Tibial artery (tissue), 4 donors: ENCODE results near the gene SPATA32.
"Not testable (repeated sequence)": the region's sequence is repeated elsewhere in the genome, so short reads cannot be mapped to it uniquely, and the experiment has no call there.

Experiments used
- DNase-seq, 2 donors: peaks; one replicate each; pipeline ENCODE4 v3.0.0-alpha.2; 2019
- H3K27ac ChIP-seq, 2 donors: fragments of 200-600 bp; sonication (generic) in 1 of 2; 1 replicate in 1 of 2; 2 replicates in 1 of 2; pipeline ENCODE4 v1.5.1; 2018 to 2019; ENCODE audit warnings: mild to moderate bottlenecking in 1 of 2
- H3K27me3 ChIP-seq, 2 donors: fragments of 200-600 bp; sonication (generic) in 1 of 2; one replicate each; pipeline versions ENCODE4 v1.5.1 to v1.6.0; 2016 to 2019
- H3K36me3 ChIP-seq, 3 donors: fragments of 200-600 bp; sonication (generic) in 2 of 3; one replicate each; pipeline ENCODE4 v1.5.1; 2016 to 2019; ENCODE audit warnings: mild to moderate bottlenecking in 2 of 3
- H3K4me1 ChIP-seq, 4 donors: fragments of 200-600 bp; sonication (generic) in 2 of 4; 1 replicate in 3 of 4; 2 replicates in 1 of 4; pipeline ENCODE4 v1.5.1; 2016 to 2019
- H3K4me3 ChIP-seq, 2 donors: fragments of 200-600 bp; sonication (generic) in 1 of 2; 1 replicate in 1 of 2; 2 replicates in 1 of 2; pipeline ENCODE4 v1.5.1; 2018 to 2019; ENCODE audit warnings: mild to moderate bottlenecking in 2 of 2
- H3K9me3 ChIP-seq, 3 donors: fragments of 200-600 bp; sonication (generic) in 1 of 3; one replicate each; pipeline ENCODE4 v1.5.1; 2016 to 2019
- intact Hi-C: fragments of 100-400 bp; cut with DNase I; formaldehyde crosslinking; loops from one replicate; pipeline ENCODE4 v1.15.0; 2023; ENCODE audit warnings: low total_unique reads
- TF ChIP-seq, protein P1 (sequence below), 2 experiments: fragments of 200-600 bp in 1 of 2; fragments of 450-650 bp in 1 of 2; IDR thresholded peaks; one replicate each; pipeline ENCODE4 v1.5.1; 2017 to 2019; ENCODE audit warnings: antibody characterized with exemption in 2 of 2, mild to moderate bottlenecking in 1 of 2, moderate library complexity in 1 of 2

SPATA32 gene

DNA sequence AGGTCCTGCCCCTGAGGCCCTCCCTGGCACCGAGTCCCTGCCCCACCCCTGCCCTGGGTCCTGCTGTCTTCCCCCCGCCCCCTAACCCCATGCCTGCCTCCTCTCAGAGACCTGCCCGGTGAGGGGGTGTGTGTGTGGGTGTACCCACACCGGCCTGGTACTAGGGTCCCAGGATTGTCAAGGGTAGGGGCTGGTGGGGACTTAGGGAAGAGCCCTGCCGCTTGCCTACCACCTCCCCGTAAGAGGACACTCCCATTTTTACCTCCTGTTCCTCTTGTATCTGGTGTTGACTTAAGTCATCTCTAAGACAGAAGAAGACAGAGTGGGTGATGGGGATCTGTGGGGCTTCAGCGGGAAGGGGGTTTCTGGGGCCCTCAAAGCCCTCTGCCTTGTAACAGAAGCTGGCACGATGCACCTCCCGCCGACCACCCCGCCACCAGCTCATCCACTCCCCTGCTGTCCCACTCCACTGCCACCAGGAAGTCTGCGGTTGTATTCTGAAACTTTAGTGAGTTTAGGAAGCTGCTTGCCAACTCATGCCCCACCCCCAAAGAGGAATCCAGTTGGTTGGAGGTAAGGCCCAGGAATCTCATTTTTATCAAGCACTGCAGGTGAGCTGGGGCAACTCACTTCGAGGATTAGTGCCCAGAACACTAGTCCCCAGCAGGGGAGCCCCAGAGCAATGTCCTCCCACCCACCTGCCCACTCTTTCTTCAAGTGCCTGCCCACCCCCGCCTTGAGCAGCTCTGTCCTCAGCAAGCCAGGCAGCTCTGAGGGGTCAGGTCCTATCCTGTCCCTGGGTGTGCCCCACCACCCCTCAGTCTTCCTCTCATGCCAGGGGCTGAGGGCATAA lies 5.6 kb downstream of the SPATA32 start:
- Histone ChIP-seq H3K36me3 (no peaks in the 10 kb centered on the region), H3K4me1 (peaks cover 0 to 3% (median 0%) of the 10 kb centered on the region in 4 donors), H3K27ac (no peak overlapping the region), H3K9me3 (no peaks in the 10 kb centered on the region), H3K27me3 (peaks cover 0 to 19% of the 10 kb centered on the region in 2 donors), H3K4me3 (no peak overlapping the region)
- no peak for DNase-seq
- intact Hi-C loops: no loop called here
- TF ChIP-seq, protein P1, sequence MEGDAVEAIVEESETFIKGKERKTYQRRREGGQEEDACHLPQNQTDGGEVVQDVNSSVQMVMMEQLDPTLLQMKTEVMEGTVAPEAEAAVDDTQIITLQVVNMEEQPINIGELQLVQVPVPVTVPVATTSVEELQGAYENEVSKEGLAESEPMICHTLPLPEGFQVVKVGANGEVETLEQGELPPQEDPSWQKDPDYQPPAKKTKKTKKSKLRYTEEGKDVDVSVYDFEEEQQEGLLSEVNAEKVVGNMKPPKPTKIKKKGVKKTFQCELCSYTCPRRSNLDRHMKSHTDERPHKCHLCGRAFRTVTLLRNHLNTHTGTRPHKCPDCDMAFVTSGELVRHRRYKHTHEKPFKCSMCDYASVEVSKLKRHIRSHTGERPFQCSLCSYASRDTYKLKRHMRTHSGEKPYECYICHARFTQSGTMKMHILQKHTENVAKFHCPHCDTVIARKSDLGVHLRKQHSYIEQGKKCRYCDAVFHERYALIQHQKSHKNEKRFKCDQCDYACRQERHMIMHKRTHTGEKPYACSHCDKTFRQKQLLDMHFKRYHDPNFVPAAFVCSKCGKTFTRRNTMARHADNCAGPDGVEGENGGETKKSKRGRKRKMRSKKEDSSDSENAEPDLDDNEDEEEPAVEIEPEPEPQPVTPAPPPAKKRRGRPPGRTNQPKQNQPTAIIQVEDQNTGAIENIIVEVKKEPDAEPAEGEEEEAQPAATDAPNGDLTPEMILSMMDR (IDR thresholded peaks at IDR 0.05): no peak

DNA sequence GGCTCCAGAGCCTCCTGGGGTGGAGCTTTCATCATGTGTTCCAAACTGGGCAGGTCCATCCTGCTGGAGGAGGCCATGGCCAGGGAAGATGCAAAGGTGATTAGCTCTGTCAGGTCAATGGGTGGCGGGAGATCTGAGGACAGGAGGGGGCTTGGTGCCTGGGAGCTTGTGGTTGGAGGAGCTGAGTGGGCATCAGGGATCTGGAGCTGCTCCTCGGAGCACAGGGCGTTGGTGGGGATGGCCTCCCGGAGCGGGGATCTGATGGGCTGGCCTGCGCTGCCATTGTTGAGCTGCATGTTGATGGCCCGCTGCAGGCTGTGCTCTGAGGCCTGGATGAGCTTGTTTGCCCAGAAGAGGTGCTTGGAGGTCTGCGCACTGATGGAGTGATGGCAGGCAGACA lies 6.5 kb downstream of the SPATA32 start:
- H3K36me3 ChIP-seq: no peaks in the 10 kb centered on the region
- intact Hi-C loops: no loop called here
- H3K4me1 ChIP-seq: no peaks in the 10 kb centered on the region
- TF ChIP-seq, protein P1 (IDR thresholded peaks at IDR 0.05): no peak
- H3K4me3 ChIP-seq: no peak overlapping the region
- H3K9me3 ChIP-seq: no peaks in the 10 kb centered on the region
- no peak overlapping the region for H3K27ac ChIP-seq
- DNase-seq: no peak
- peaks cover 0 to 19% of the 10 kb centered on the region in 2 donors for H3K27me3 ChIP-seq

DNA sequence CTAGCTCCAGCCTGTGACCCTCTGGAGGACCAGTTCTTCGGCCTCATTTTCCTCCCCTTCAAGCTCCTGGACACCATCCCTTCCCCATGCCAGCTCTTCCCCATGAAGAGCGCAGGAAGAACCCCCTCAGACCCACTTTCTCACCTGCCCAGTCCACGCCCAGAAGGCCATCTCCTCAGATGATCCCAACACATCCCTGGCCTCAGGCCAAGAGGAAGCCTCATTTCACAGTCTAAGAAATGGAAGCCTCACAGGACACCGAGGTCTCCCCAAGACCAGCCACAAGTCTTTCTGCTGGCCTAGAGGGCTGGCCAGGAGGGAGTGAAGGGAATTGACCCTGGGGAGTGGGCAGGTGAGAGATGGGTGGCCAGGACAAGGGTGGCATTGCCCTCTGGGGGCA lies 8.0 kb downstream of the SPATA32 start:
- no peaks in the 10 kb centered on the region for H3K36me3 ChIP-seq
- TF ChIP-seq, protein P1 (IDR thresholded peaks at IDR 0.05): no peak
- intact Hi-C loops: no loop called here
- no peak overlapping the region for H3K4me3 ChIP-seq
- H3K27me3 ChIP-seq: peaks cover 0 to 19% of the 10 kb centered on the region in 2 donors
- no peaks in the 10 kb centered on the region for H3K4me1 ChIP-seq
- H3K9me3 ChIP-seq: no peaks in the 10 kb centered on the region
- H3K27ac ChIP-seq: no peak overlapping the region
- no peak for DNase-seq

DNA sequence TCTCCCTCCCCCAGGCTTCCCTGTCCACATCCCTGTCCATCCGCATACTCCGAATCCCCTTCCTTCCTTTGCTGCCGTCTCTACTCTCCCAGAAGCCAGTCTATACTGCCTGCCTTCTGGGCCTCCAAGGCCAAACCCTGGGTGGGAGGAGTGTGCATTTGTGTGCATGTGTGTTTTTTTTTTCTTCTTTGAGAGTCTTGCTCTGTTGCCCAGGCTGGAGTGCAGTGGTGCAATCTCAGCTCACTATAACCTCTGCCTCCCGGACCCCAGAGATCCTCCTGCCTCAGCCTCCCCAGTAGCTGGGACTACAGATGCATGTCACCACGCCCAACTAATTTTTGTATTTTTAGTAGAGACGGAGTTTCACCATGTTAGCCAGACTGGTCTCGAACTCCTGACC lies 8.7 kb downstream of the SPATA32 start:
- peaks cover 0 to 20% of the 10 kb centered on the region in 2 donors for H3K27me3 ChIP-seq
- H3K4me3 ChIP-seq, H3K9me3 ChIP-seq, H3K4me1 ChIP-seq, DNase-seq, H3K27ac ChIP-seq, intact Hi-C loops, H3K36me3 ChIP-seq: not testable (repeated sequence)

DNA sequence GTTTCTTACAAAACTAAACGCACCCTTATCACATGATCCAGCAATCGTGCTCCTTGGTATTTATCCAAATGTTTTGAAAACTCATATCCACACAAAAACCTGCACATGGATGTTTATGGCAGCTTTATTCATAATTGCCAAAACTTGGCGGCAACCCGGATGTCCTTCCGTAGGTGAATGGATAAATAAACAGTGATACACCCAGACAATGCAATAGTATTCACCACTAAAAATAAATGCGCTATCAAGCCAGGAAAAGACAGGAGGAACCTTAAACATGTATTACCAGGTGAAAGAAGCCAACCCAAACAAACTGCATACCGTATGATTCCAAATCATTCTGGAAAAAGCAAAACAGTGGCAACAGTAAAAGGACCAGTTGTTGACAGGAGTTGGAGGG lies 10.0 kb downstream of the SPATA32 start:
- peaks cover 0 to 22% of the 10 kb centered on the region in 2 donors for H3K27me3 ChIP-seq
- TF ChIP-seq, protein P1 (IDR thresholded peaks at IDR 0.05): no peak
- intact Hi-C loops: no loop called here
- H3K9me3 ChIP-seq: no peaks in the 10 kb centered on the region
- peaks cover 0 to 12% (median 11%) of the 10 kb centered on the region in 4 donors for H3K4me1 ChIP-seq
- DNase-seq: no peak
- no peak overlapping the region for H3K4me3 ChIP-seq
- no peak overlapping the region for H3K27ac ChIP-seq
- H3K36me3 ChIP-seq: no peaks in the 10 kb centered on the region

DNA sequence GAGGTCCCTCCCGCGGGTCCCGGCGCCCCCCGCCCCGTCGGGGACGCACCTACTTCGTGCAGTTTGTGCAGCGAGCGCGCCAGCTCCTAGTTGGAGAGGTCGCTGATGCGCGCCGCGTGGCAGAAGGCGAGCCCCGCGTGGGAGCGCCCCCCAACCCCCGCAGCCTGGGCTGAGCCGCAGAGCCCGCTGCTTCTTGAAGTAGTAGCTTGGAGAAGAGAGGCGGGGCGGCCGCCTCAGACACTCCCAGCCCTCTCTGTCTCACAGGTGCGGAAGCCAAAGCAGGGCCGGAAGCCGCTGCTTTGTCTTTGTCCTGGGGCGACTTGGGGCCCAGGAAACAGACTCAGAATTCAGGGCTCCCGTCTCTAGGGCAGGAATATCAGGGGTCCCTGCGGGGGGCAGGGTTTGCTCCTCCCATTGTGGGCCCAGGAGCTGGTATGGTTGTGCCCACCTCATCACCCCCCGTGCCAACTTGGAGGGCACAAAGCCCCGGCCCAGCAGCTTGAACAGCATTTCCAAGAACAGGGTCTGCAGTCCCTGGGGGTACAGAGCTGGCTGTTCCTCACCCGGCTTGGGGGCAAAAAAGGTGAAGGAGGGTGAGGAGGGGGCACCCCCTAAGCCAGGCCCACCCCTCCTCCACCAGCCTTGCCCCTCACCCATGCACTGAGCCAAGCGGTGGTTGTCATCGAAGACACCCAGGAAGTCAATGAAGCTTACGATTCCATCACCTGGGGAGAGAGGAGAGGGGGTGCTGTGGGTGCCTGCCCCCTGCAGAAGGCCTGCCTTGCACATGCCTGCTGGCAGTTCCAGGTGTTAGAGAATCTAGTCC lies 13.5 kb downstream of the SPATA32 start:
- Histone ChIP-seq H3K36me3 (peaks cover 0 to 14% (median 0%) of the 10 kb centered on the region in 3 donors), H3K4me1 (peaks cover 0 to 19% (median 18%) of the 10 kb centered on the region in 4 donors), H3K27ac (no peak overlapping the region), H3K4me3 (peak overlapping the region; percentile 46 to 60), H3K27me3 (peaks cover 0 to 38% of the 10 kb centered on the region in 2 donors), H3K9me3 (no peaks in the 10 kb centered on the region)
- no peak for DNase-seq
- intact Hi-C loops: no loop called here
- TF ChIP-seq, protein P1 (IDR thresholded peaks at IDR 0.05): no peak
